Gastroesophageal sphincter (tissue), 3 donors: ENCODE results near the gene GIPC3.

ENCODE experiments used
- POLR2A ChIP-seq, 2 donors: fragments of 450-650 bp; IDR thresholded peaks; one replicate each; pipeline ENCODE4 v1.6.1; 2017; ENCODE audit warnings: antibody characterized with exemption in 2 of 2, mild to moderate bottlenecking in 2 of 2, moderate library complexity in 1 of 2
- TF ChIP-seq, protein P1 (sequence below), 4 experiments: fragments of 200-600 bp in 2 of 4; fragments of 450-650 bp in 2 of 4; sonication (generic) in 1 of 4; IDR thresholded peaks; one replicate each; pipeline ENCODE4 v1.5.1; 2017 to 2019; ENCODE audit warnings: antibody characterized with exemption in 4 of 4, mild to moderate bottlenecking in 2 of 4, moderate library complexity in 2 of 4

DNA sequence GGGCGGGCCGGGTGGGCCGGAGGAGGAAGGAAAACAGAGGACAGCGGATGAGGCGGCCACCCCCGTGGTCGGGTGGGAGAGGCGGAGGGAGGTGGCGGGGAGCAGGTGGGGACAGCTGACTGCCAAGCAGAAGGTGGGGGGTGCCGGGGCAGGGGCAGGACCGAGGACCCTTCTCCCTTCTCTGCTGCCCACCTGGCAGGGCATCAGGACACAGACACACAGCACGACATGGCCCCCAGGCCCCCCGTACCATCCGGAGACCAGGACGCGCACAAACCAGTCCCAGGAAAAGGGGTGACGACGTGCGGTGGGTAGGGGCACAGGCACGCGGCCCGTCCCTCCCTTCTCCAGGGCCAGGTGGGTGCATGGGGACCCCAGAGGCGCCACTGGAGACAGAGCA lies 52.3 kb downstream of the GIPC3 start:
- TF ChIP-seq, protein P1, sequence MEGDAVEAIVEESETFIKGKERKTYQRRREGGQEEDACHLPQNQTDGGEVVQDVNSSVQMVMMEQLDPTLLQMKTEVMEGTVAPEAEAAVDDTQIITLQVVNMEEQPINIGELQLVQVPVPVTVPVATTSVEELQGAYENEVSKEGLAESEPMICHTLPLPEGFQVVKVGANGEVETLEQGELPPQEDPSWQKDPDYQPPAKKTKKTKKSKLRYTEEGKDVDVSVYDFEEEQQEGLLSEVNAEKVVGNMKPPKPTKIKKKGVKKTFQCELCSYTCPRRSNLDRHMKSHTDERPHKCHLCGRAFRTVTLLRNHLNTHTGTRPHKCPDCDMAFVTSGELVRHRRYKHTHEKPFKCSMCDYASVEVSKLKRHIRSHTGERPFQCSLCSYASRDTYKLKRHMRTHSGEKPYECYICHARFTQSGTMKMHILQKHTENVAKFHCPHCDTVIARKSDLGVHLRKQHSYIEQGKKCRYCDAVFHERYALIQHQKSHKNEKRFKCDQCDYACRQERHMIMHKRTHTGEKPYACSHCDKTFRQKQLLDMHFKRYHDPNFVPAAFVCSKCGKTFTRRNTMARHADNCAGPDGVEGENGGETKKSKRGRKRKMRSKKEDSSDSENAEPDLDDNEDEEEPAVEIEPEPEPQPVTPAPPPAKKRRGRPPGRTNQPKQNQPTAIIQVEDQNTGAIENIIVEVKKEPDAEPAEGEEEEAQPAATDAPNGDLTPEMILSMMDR (IDR thresholded peaks at IDR 0.05), result no peak
- TF ChIP-seq POLR2A (IDR thresholded peaks at IDR 0.05), result no peak
